Erythroblast (primary cell): Measurements from ENCODE around the gene ARHGEF12.

ENCODE experiments used
- GATA1 ChIP-seq: IDR thresholded peaks from 2 replicates; pipeline ENCODE4 v1.6.1; 2011; ENCODE audit warnings: low read depth, mild to moderate bottlenecking, control low read depth, low read length, moderate library complexity
- POLR2A ChIP-seq: IDR thresholded peaks from 2 replicates; pipeline ENCODE4 v1.6.1; 2011; ENCODE audit warnings: mild to moderate bottlenecking, low read length

DNA sequence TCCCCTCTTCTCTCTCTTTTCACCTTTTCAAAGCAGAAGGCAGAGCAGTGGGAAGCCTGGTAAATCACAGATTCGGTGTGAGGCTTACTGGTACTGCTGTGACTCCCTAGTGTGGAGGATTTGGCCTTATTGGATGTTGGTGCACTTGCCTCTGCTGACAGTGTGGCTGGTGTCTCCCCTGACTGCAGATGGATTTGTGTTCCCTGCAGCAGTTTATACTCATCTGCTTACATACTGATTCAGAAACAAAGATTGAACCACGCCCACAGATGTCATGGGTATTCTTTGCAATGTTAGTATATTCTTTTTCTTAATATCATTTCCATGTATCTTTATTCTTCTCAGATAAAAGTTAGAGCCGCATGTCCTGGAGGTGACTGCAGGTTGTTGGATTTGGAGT is 148.5 kb downstream of the ARHGEF12 start:
- no peak for TF ChIP-seq POLR2A
- TF ChIP-seq GATA1: no peak
